Measurements from ENCODE around the gene CPAMD8.
"Not testable (repeated sequence)": the region's sequence is repeated elsewhere in the genome, so short reads cannot be mapped to it uniquely, and the experiment has no call there.

Gene CPAMD8

GRCh38 chr19:16996838-16997490 is 29.6 kb downstream of the CPAMD8 start:
- not testable (repeated sequence) for DNase-seq

GRCh38 chr19:16988661-16989060 is 37.9 kb downstream of the CPAMD8 start:
- DNase-seq: no peak

GRCh38 chr19:16985403-16985802 is 41.2 kb downstream of the CPAMD8 start:
- no peak for DNase-seq

GRCh38 chr19:16982586-16982985 is 44.0 kb downstream of the CPAMD8 start:
- DNase-seq: not testable (repeated sequence)

GRCh38 chr19:16978839-16979802 is 47.5 kb downstream of the CPAMD8 start:
- DNase-seq: no peak

GRCh38 chr19:16978156-16978555 is 48.5 kb downstream of the CPAMD8 start:
- DNase-seq: no peak

GRCh38 chr19:16977306-16977705 is 49.3 kb downstream of the CPAMD8 start:
- DNase-seq: no peak

GRCh38 chr19:16976446-16976845 is 50.2 kb downstream of the CPAMD8 start:
- DNase-seq: no peak

- DNase-seq: no peak
Observed at GRCh38 chr19:16970821-16971220, 55.8 kb downstream of the CPAMD8 start.

GRCh38 chr19:16969135-16969534 is 57.5 kb downstream of the CPAMD8 start:
- no peak for DNase-seq

- not testable (repeated sequence) for DNase-seq
Observed at GRCh38 chr19:16960996-16961822, 65.4 kb downstream of the CPAMD8 start.

GRCh38 chr19:16958277-16958676 is 68.3 kb downstream of the CPAMD8 start:
- DNase-seq: not testable (repeated sequence)

- DNase-seq: no peak
Observed at GRCh38 chr19:16957855-16958254, 68.8 kb downstream of the CPAMD8 start.

GRCh38 chr19:16957151-16957701 is 69.4 kb downstream of the CPAMD8 start:
- no peak for DNase-seq

GRCh38 chr19:16955161-16955560 is 71.4 kb downstream of the CPAMD8 start:
- no peak for DNase-seq

- no peak for DNase-seq
Observed at GRCh38 chr19:16952046-16952445, 74.6 kb downstream of the CPAMD8 start.

GRCh38 chr19:16951529-16951928 is 75.1 kb downstream of the CPAMD8 start:
- DNase-seq: no peak

- DNase-seq: no peak
Observed at GRCh38 chr19:16949496-16950023, 77.0 kb downstream of the CPAMD8 start.

- DNase-seq: no peak
Observed at GRCh38 chr19:16946951-16947940, 79.4 kb downstream of the CPAMD8 start.

GRCh38 chr19:16945762-16946465 is 80.7 kb downstream of the CPAMD8 start:
- DNase-seq: no peak

GRCh38 chr19:16945364-16945714 is 81.3 kb downstream of the CPAMD8 start:
- DNase-seq: no peak
